T-helper 22 cell (primary cell): ENCODE data around the gene PLOD2.

Source experiments
- DNase-seq: peaks from one replicate; pipeline ENCODE4 v3.0.0-alpha.2; 2020; ENCODE audit warnings: low read depth

The PLOD2 gene

DNA sequence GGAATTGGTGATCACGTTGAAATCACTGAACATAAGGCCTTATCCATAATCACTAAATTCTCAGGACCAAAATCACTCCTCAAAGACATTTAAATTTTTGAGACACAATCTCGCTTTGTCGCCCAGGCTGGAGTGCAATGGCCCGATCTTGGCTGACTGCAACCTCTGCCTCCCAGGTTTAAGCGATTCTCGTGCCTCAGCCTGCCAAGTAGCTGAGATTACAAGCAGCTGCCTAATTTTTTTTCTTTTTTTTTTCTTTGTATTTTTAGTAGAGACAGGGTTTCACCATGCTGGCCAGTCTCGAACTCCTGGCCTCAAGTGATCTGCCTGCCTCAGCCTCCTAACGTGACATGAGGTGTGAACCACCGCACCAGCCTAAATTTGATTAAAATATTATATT is 61.7 kb downstream of the PLOD2 start:
- no peak for DNase-seq

GRCh38 chr3:146093896-146094295 is 67.1 kb downstream of the PLOD2 start:
- DNase-seq: no peak

DNA sequence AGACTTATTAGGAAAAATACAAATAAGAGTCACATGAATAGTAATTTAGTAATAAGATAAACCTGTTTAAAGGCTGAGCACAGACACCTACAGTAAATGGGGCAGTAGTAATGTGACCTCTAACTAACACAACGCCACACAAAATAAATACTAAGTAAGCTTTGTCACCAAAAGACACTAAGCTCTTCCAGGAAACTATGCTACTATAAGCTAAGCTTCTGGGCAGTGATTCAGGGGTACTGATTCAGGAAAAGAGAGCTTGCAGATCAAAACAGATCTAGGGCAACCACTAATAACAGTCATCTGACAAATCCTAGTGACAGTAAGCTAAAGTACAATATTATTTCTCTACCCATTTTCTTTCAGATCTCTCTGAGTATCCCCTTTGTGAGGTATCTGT is 68.8 kb downstream of the PLOD2 start:
- DNase-seq: no peak

- no peak for DNase-seq
These were observed 69.6 kb downstream of the PLOD2 start for GRCh38 chr3:146091397-146091796.

DNA sequence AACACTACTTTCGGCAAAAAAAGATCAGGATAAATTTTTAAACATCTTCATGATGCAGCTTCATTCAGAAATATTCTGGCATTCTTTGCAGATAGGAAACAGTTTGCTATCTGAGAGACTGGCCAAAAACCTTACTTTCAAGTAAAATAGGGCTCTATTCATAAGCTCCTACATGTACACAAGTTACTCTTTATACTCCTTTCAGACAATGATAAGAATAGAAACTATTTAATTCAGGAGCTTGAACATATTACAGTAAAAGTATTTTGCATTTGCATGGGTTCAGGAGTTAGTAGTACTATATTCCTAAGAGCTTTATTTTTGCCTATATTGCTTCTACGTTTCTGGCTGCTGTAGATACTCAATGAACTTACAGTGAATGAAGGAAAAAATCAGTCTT is 70.5 kb downstream of the PLOD2 start:
- DNase-seq: no peak

DNA sequence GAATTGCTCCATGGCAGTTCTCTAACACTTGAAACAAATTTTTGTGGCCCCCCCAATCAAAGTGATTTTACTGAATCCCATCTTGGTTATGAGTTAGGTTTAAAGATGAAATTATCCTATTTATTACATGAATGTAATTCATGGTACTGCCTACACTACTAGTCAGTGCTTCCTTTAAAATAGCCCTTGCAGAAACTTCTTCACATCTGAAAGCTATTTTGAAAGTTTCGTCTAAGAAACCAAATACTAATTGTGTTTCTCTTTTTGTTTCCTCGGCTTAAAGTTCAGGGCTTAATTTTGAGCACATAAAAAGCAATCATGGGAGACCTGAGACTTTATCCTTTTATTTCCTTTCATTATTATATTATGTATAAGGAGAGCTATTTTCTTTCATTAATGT is 72.1 kb downstream of the PLOD2 start:
- DNase-seq: no peak

DNA sequence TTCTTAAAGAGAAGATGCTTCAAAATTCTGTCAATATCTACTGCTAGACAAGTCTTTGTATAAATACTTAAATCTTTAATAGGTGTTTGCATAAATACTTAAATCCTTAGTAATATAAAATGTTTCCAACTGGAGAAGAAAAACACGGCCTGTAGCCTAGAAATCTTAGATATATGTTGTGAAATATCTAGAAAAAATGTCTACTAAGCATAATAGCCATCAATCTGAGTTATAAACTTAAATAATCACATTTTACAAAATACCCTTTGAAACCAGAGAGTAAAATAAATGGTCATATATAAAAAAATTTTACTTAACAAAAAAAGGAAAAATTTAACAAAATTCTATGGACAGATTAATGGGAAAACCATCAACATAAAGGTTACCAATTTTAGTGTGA is 73.9 kb downstream of the PLOD2 start:
- DNase-seq: no peak

GRCh38 chr3:146086211-146086610 is 74.8 kb downstream of the PLOD2 start:
- DNase-seq: no peak

DNA sequence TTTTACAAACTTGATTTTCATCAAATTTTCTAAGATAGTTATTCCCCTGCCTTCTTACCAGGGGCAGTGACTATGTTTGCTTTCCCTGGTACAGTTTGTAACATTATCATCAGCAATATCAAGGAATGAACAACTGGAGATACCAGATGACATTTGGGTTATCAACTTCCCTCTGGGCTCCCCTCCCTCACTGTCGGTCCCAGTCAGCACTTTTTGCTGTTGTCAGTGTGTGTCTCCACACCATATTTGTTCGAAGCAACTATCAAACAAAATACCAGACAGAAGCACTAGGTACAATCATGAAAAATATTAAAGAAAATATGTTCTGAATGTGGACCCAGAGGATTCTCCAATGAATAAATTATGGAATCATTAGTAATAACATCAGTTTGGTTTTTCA is 75.3 kb downstream of the PLOD2 start:
- no peak for DNase-seq

- no peak for DNase-seq
These were observed 80.4 kb downstream of the PLOD2 start for GRCh38 chr3:146080578-146080977.

DNA sequence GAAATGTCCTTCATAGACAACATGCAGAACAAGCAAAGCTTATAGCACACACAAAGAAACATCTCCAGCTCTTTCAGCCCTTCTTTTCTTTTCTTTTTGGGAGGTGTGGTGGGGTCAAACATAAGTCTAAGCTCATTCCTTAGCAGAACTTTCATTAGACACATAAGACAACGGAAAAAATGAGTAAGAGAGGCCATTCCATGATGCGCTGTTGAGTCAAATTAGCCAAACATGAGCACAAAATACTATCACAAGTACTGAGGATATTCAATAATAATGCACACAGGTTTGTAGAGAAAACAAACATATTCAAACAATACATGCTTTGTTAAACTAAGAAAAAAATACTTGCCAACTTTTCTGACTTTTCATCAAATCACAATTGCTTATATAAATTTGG is 83.0 kb downstream of the PLOD2 start:
- no peak for DNase-seq

- no peak for DNase-seq
These were observed 83.8 kb downstream of the PLOD2 start for GRCh38 chr3:146077181-146077580.

DNA sequence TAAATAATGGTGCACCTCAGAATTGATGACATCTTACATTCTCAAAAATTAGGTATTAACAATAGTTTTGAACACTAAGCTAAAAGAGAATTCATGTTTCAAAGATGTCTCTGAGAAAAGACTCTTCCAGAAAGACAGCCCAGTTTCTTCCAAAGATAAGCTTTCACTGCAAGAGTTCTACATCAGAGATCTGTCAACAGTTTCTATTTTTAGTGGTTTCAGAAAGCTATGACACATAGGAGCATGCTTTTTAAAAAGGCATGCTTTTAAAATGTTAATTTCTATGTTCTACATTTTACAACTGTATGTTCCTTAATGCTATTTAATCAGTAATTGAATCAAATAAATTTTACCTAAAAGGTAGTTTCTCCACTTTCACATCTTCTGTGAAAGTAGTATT is 88.2 kb downstream of the PLOD2 start:
- DNase-seq: no peak

DNA sequence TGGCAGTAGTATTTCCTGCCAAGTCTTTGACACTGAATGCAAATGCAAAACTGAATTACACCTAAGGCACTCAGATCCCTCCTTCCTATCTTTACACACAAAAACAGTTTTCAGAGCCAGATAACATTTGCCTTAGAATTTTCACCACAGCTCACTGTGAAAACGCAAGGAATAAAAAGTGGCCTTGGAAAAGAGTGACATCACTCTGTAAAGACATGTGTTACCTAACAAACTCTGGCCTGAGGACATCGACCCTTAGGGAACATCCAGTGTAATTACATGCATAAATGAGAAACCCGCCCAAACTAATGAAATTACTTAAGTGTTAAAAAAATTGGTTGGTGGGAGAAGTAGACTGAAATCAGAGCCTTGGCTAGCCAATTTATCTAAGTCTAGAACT is 88.9 kb downstream of the PLOD2 start:
- DNase-seq: no peak

- DNase-seq: no peak
These were observed 89.4 kb downstream of the PLOD2 start for GRCh38 chr3:146071632-146072031.

DNA sequence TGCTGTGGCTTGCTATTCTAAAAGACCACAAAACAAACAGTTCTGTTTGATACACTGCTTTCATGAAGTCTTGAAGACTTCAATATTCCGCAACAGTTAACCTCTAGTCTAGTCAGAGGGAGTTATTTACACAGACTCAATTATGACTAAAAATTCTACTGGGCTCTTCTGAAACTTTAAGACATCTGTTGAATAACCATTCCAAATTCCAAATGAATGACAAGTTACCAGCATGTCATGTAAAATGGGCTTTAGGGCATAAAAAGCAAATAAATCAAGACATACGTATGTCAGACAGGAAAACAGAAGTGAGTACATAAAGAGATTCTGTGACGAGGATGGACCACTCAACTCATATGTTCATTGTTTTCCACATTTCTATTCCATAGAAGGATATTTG is 93.9 kb downstream of the PLOD2 start:
- DNase-seq: no peak

- no peak for DNase-seq
These were observed 95.4 kb downstream of the PLOD2 start for GRCh38 chr3:146065573-146066006.

GRCh38 chr3:146058241-146058640 is 102.7 kb downstream of the PLOD2 start:
- DNase-seq: no peak

GRCh38 chr3:146052791-146053310 is 108.1 kb downstream of the PLOD2 start:
- DNase-seq: no peak

DNA sequence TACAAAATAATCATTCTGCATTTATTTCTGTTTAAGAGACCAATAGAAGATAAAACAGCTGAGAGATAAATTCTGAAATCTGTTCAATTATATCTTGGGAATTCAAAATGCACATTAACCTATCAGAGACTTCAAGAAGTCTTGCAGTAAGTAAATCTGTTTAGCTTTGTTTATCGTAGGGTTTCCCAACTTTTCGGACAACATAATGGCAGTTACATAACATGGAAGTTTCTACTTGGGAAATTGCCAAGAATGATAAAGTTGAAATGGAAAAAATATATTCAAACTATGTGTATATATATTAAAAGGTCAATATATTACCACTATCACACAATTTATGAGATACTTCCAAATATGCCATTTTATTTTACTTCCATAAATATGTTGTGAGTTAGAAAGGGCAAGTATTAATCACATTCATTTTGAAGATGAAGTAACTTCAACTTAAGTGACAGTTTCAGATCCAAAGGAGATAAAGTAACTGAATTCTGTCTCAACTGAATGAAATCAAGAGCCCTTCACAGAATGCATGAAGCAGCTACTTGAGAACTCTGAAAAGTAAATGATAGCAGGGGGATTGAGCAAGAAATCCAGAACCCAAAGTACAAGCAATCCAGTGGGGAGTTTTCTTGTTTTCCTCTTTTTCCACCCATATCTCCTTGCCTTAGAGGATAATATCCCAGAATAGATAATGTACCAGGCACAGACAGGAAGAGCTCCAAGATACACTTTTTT is 108.8 kb downstream of the PLOD2 start:
- DNase-seq: no peak

DNA sequence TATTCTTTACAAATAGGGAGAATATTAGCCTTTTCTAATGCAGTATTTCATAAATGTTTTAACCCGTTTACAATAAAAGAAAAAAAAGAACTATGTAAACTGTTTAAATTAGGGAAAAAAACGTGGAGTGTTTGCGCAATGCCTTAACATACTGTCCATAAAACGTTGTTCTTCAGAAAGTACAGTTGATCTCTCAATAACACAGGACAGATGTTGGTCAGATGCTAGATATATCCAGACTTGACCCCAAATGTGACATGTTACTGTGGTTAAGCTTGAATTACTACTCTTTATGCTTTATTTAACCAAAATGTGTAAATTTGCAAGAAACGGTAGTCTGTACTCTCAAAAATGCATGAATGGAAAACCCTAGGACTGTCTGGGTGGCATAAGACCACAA is 110.3 kb downstream of the PLOD2 start:
- no peak for DNase-seq

DNA sequence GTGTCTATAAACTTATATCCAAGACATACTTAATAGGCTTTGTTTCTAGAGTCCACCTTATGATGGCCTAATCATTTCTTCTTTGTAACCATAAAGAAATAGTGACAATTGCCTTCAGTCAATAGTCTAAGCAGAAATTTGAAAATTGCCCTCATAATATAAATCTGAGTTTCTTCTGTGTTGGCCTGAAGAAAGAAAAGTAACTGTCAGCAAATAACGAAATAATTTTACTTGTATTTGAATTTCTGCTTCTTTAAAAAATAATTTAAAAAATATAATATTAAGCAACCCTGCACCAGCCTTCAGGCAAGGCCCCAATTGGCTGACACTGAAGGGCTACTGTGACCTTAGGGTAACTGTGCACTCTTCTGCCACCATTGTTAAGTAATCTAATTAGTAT is 113.5 kb downstream of the PLOD2 start:
- DNase-seq: no peak

DNA sequence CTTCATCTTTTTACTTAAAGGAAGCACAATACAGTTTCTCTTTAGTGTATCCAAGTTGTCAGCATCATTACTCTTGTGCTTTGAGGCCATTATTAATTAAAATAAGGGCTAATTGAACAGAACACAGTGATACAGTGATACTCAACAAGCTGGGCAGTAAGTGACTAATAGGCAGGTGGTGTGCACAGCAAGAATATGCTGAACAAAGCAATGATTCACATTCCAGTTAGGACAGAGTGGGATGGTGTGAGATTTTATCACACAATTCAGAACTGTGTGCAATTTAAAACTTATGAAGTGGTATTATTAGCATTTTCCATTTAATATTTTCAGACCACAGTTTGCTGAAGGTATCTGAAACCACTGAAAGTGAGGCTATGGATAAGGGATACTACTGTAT is 116.9 kb downstream of the PLOD2 start:
- no peak for DNase-seq

DNA sequence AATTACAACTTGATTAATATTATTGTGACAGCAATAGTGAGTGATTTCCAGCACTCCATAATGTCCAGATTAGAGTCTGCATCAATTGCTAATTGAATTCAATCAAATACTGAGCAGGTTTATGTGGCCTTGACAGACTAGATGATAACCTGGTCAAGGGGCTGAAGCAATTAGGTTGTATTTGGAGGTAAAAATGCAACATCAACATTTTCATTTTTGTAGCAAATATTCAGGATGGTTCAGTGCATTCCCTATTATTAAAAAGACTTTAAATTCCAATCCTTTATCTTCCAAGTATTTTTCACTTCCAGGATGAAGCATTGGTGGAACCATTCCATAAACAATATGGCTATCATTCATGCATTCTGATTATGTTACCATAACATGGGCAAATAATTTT is 120.4 kb downstream of the PLOD2 start:
- no peak for DNase-seq
